ENCODE measurements around the gene CDK1.

Gene CDK1

GRCh38 chr10:60799971-60800650, 21.8 kb downstream of the CDK1 start:
- TF ChIP-seq CTCF (IDR thresholded peaks at IDR 0.05; ENCODE audit: low read depth, low read length) = no peak
- DNase-seq (ENCODE audit: low read depth in 2 of 2) = no peak
- H3K4me3 ChIP-seq (replicated peaks in 1 of 2; ENCODE audit: low read depth in 2 of 2, low read length in 2 of 2) = no peak overlapping the region

- DNase-seq (ENCODE audit: low read depth in 2 of 2) = no peak
- no peak for TF ChIP-seq CTCF (IDR thresholded peaks at IDR 0.05; ENCODE audit: low read depth, low read length)
- no peak overlapping the region for H3K4me3 ChIP-seq (replicated peaks in 1 of 2; ENCODE audit: low read depth in 2 of 2, low read length in 2 of 2)
Observed at GRCh38 chr10:60800918-60801317, 22.6 kb downstream of the CDK1 start.

GRCh38 chr10:60801522-60801921, 23.2 kb downstream of the CDK1 start:
- DNase-seq (ENCODE audit: low read depth in 2 of 2) = peak in 1 of 2 donors; percentile 39
- no peak for TF ChIP-seq CTCF (IDR thresholded peaks at IDR 0.05; ENCODE audit: low read depth, low read length)

GRCh38 chr10:60803433-60803832, 25.2 kb downstream of the CDK1 start:
- DNase-seq (ENCODE audit: low read depth in 2 of 2) = no peak
- TF ChIP-seq CTCF (IDR thresholded peaks at IDR 0.05; ENCODE audit: low read depth, low read length) = no peak
- H3K4me3 ChIP-seq (replicated peaks in 1 of 2; ENCODE audit: low read depth in 2 of 2, low read length in 2 of 2) = no peak overlapping the region

More at GRCh38 chr10:60801522-60801921, 23.2 kb downstream of the CDK1 start:
- no peak overlapping the region for H3K4me3 ChIP-seq (replicated peaks in 1 of 2; ENCODE audit: low read depth in 2 of 2, low read length in 2 of 2)

GRCh38 chr10:60803865-60804264, 25.6 kb downstream of the CDK1 start:
- TF ChIP-seq CTCF (IDR thresholded peaks at IDR 0.05; ENCODE audit: low read depth, low read length) = no peak
- no peak for DNase-seq (ENCODE audit: low read depth in 2 of 2)

GRCh38 chr10:60806921-60807320, 28.6 kb downstream of the CDK1 start:
- no peak for DNase-seq (ENCODE audit: low read depth in 2 of 2)
- no peak overlapping the region for H3K4me3 ChIP-seq (replicated peaks in 1 of 2; ENCODE audit: low read depth in 2 of 2, low read length in 2 of 2)
- no peak for TF ChIP-seq CTCF (IDR thresholded peaks at IDR 0.05; ENCODE audit: low read depth, low read length)

More at GRCh38 chr10:60803865-60804264, 25.6 kb downstream of the CDK1 start:
- H3K4me3 ChIP-seq (replicated peaks in 1 of 2; ENCODE audit: low read depth in 2 of 2, low read length in 2 of 2) = no peak overlapping the region

GRCh38 chr10:60807499-60807898, 29.2 kb downstream of the CDK1 start:
- H3K4me3 ChIP-seq (replicated peaks in 1 of 2; ENCODE audit: low read depth in 2 of 2, low read length in 2 of 2) = no peak overlapping the region
- no peak for TF ChIP-seq CTCF (IDR thresholded peaks at IDR 0.05; ENCODE audit: low read depth, low read length)
- DNase-seq (ENCODE audit: low read depth in 2 of 2) = no peak

Data from cardiac fibroblast (primary cell).